Measurements from ENCODE around the gene FOXP3. TPM values are rescaled to one million over a fixed set of nuclear protein-coding genes. Genes with fewer than 3 reads are reported as not detected.

The FOXP3 gene
- total and polyA plus RNA-seq, 2 donors from 2014 or later, result 0.45 to 2.0 TPM

GRCh38 chrX:49212209-49212608 is 52.3 kb downstream of the FOXP3 start:
- FAIRE-seq (no peak), DNase-seq (no peak)
- Histone ChIP-seq H3K4me3 (ENCODE audit: low read length in 3 of 3) (no peak overlapping the region), H3K9me3 (ENCODE audit: control insufficient read depth in 2 of 3, insufficient read depth in 1 of 3, low read length in 3 of 3) (no peaks in the 10 kb centered on the region), H3K36me3 (ENCODE audit: control insufficient read depth in 2 of 3, insufficient read depth in 3 of 3, low read length in 3 of 3) (no peaks in the 10 kb centered on the region), H3K9ac (ENCODE audit: low read length in 3 of 3) (no peak overlapping the region), H3K4me1 (ENCODE audit: control insufficient read depth in 2 of 3, insufficient read depth in 2 of 3, low read depth in 1 of 3, low read length in 3 of 3) (no peaks in the 10 kb centered on the region), H3K27ac (ENCODE audit: low read depth in 2 of 2, low read length in 2 of 2) (no peak overlapping the region), H3K27me3 (ENCODE audit: control insufficient read depth, insufficient read depth, low read length) (no peaks in the 10 kb centered on the region)
- intact Hi-C loops (cut with DNase I), result no loop called here
- no peak for TF ChIP-seq CTCF (IDR thresholded peaks at IDR 0.05; ENCODE audit: borderline replicate concordance, extremely low read depth, insufficient read depth)

DNA sequence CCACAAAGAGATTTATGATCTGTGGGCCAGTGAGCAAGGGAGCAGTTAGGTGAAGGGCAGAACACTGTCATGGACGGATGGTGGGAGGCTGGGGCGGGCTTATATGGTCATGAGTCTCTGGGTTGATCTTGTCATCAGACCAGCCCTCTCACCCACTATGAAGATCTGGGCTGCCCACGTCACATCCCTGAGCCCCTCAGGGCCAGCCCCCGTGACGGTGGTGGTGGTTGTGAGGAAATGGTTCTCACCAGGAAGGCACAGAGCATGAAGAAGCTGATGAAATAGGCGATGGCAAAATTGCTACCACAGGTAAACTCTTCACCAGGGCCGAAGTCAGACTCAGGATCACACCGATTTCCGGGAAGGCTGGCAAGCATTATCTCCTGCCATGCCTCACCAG is 53.4 kb downstream of the FOXP3 start:
- no peaks in the 10 kb centered on the region for H3K36me3 ChIP-seq (ENCODE audit: control insufficient read depth in 2 of 3, insufficient read depth in 3 of 3, low read length in 3 of 3)
- no peak overlapping the region for H3K4me3 ChIP-seq (ENCODE audit: low read length in 3 of 3)
- no peak overlapping the region for H3K27ac ChIP-seq (ENCODE audit: low read depth in 2 of 2, low read length in 2 of 2)
- DNase-seq (no peak), FAIRE-seq (no peak)
- H3K4me1 ChIP-seq (ENCODE audit: control insufficient read depth in 2 of 3, insufficient read depth in 2 of 3, low read depth in 1 of 3, low read length in 3 of 3), result no peaks in the 10 kb centered on the region
- H3K9me3 ChIP-seq (ENCODE audit: control insufficient read depth in 2 of 3, insufficient read depth in 1 of 3, low read length in 3 of 3), result no peaks in the 10 kb centered on the region
- H3K9ac ChIP-seq (ENCODE audit: low read length in 3 of 3), result no peak overlapping the region
- no peak for TF ChIP-seq CTCF (IDR thresholded peaks at IDR 0.05; ENCODE audit: borderline replicate concordance, extremely low read depth, insufficient read depth)
- intact Hi-C loops (cut with DNase I), result no loop called here
- H3K27me3 ChIP-seq (ENCODE audit: control insufficient read depth, insufficient read depth, low read length), result no peaks in the 10 kb centered on the region

- DNase-seq (no peak), FAIRE-seq (no peak)
- Histone ChIP-seq H3K27ac (ENCODE audit: low read depth in 2 of 2, low read length in 2 of 2) (no peak overlapping the region), H3K9me3 (ENCODE audit: control insufficient read depth in 2 of 3, insufficient read depth in 1 of 3, low read length in 3 of 3) (no peaks in the 10 kb centered on the region), H3K27me3 (ENCODE audit: control insufficient read depth, insufficient read depth, low read length) (no peaks in the 10 kb centered on the region), H3K9ac (ENCODE audit: low read length in 3 of 3) (no peak overlapping the region), H3K4me1 (ENCODE audit: control insufficient read depth in 2 of 3, insufficient read depth in 2 of 3, low read depth in 1 of 3, low read length in 3 of 3) (no peaks in the 10 kb centered on the region), H3K36me3 (ENCODE audit: control insufficient read depth in 2 of 3, insufficient read depth in 3 of 3, low read length in 3 of 3) (no peaks in the 10 kb centered on the region), H3K4me3 (ENCODE audit: low read length in 3 of 3) (no peak overlapping the region)
- intact Hi-C loops (cut with DNase I), result no loop called here
- no peak for TF ChIP-seq CTCF (IDR thresholded peaks at IDR 0.05; ENCODE audit: borderline replicate concordance, extremely low read depth, insufficient read depth)
Observed at GRCh38 chrX:49210406-49210805, 54.1 kb downstream of the FOXP3 start.
